Activated CD8-positive, alpha-beta memory T cell treated with anti-CD3 and anti-CD28 coated beads, Interleukin-2, amount 50 U/mL, for 1 hour (primary cell): ENCODE results near the gene NPAS4.
"Not testable (repeated sequence)": the region's sequence is repeated elsewhere in the genome, so short reads cannot be mapped to it uniquely, and the experiment has no call there.

Experiments used
- DNase-seq: peaks from one replicate; pipeline ENCODE4 v3.0.0-alpha.2; 2020; ENCODE audit errors: extremely low read depth

Gene NPAS4

DNA sequence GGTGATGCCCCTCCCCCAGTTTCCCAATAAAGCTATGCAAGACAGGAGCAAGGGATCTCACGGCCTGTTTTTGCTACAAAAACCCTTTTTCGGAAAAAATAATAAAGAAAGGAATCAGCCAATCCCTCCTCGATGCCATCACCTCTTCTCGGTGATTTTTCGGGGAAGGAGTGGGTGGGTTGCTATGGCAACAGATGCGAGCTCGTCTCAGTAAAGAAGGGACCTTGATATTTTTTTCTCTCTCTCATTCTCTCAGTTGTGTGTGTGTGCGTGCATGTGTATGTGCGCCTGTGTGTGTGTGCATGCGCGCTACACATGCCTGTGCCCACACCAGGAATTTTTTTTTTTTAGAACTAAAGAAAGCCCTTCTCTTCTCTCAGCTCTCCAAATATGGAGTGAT, 3.8 kb upstream of the NPAS4 start:
- no peak for DNase-seq

DNA sequence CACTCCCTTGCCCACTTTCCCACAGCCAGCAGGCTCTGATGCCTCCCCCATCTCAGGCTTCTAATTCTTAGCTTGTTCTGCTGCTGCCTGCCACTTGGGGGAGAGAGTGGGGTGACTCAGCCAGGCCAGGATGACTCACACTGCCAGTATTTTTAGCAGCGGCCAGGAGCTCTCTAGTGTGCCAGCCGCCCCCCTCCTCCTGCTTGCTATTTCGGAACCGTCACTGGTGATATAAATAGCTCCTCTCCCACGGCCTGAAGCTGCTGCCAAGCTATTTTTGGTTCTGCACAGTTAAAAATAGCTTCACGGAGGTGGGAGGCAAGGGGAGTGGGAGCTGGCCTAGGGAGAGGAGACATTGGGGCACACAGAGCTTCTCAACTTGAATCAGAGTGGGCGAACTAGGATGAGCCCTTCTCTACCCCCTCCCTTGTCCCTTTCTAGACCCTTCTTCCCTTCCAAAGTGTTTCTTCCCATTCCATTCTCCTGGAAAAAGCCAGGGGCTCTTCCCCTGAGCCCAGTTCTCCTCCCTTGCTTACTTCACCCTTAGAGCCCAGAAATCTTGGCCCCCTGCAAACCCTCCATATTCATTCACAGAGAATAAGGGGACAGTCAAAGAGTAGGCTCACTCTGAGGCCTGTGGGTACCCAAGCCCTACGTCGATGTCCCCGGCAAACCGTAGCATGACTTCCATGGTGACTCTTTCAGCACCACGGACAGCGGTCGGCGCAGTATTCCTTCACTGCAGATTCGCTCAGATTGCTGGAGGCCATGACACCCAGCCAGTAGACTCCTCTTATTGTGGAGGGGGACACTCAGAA, 2.5 kb upstream of the NPAS4 start:
- no peak for DNase-seq

DNA sequence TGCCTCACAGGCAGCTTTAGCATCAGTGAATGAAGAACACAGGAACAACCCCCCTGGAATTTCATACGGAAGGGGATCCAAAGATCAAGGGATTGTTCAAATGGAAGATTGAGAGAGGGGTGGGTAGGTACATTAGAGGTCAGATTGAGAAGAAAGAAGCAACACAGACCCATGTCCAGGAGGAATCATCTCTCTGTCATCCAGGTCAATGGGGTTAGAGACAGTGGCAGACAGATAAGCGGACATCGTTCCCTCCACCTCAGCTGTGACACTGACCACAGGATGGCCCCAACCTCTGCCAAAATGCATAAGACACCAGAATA, 1.9 kb upstream of the NPAS4 start:
- DNase-seq = no peak

DNA sequence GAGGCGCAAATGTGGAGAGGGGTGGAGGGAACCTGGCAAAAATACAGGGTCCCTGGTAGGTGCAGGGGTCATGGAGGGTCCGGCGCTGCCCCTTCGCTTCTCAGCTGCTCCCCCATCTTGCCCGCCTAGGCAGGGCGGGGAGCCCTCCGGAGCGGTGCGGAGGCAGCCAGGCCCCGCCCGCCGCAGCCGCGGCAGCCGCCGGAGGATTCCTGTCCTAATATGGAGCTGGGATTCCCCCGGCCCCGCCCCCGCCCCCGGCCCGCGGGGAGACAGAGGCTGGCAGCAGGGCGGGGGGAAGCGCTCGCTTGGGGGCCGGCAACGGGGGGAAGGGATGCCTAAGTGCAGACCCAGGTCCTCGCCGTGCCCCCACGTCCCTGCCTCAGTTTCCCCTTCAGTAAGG, 1.0 kb upstream of the NPAS4 start:
- no peak for DNase-seq

DNA sequence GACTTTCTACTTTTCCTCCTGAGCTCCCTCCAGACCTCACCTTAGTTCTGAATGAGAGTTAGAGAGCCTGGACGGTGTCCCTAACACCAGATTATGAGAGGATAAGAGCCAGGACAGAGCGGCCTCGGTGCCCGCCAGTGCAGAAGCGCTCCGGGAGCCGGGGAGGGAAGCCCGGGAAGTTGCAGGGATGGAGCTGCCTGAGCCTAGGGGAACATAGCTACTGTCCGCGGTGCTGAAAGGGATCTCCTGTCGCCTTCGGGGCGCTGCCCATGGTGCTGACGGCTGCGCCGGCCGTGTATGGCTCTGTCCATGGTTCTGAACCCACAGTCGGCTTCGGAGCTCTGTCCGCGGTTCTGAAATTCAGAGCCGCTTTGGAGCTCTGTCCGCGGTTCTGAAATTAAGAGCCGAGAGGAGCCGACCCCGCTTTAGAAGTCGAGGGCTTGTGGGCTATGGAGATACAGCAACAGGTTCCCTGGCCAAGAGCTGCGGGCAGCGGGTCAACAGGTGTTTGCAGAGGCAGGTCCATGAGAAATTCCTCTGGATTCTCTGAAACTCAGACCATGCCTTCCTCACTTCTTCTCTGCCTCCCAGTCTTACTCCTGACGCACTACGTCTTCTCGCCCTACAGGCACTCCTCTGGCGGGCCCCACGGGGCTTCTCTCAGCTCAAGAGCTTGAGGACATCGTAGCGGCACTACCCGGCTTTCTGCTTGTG, 814 bp downstream of the NPAS4 start:
- DNase-seq = peak; percentile 68

DNA sequence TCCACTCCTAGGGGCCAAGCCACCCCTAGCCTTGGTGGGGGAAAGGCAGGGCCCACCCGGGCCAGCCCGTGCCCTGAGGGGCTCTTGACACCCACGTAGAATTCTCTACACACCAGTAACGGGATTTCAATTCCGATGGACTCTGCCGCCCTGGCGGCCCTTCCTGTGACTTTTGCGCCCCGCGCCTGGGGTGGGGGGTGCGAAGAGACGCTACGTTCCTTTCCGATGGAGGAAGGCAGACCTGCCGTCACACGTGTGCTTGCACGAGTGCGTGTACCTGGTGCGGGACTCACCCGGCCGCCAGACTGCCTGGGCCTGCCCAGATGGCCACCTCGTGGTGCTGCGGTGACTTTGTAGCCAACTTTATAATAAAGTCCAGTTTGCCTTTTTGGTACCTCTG, 5.5 kb downstream of the NPAS4 start:
- no peak for DNase-seq

DNA sequence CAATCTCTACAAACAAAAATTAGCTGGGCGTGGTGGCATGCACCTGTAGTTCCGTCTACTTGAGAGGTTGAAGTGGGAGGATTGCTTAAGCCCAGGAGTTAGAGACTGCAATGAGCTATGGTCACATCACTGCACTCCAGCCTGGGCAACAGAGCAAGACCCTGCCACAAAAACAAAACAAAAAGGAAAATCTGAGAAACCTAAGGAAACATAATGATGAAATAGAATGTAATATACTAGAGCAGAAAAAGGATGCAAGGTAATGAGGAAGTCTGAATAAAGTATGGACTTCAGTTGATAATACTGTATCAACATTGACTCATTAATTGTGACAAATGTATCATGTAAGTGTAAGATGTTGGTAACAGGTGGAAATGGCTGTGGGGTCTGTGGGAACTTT, 8.1 kb downstream of the NPAS4 start:
- no peak for DNase-seq

DNA sequence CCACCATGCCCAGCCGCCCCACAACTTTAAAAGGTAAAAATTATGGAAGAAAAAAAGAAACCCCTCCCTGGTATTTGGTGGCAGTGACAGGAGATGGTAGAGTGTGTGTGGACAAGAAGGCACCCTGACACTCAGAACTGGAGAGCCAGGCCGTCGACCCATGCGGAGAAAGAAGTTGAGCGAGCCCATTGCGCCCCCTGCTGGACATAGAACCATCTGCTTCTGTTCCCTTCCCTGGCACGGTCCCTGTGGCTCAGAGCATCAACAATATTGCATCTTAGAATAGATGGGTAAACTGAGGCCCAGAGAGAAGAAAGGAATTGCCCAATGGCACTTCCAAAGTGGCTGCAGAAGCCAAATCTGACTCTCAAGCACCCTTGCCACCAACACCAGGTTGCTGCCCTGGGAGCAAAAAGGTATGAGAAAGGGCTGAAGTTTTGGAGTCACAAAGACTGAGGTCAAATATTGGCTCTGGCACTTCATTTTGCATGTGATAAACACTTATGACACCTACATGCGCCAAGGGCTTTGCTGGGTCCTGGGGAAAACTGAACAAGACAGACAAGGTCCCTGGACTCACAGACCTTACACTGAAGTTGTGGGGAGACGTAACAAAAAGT, 9.3 kb downstream of the NPAS4 start:
- DNase-seq = peak; percentile 37

DNA sequence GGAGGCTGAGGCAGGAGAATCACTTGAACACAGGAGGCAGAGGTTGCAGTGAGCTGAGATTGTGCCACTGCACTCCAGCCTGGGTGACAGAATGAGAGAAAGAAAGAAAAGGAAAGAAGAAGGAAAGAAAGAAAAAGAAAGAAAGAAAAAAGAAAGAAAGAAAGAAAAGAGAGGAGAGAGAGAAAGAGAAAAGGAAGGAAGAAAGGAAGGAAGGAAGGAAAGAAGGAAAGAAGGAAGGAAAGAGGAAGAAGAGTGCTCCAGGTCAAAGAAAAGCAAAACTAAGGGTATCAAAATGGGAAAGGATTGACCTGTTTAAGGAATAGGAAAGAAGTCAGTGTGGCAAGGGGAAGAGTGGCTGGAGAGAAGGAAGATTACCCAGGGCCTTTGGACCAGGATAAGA, 10.5 kb downstream of the NPAS4 start:
- not testable (repeated sequence) for DNase-seq

DNA sequence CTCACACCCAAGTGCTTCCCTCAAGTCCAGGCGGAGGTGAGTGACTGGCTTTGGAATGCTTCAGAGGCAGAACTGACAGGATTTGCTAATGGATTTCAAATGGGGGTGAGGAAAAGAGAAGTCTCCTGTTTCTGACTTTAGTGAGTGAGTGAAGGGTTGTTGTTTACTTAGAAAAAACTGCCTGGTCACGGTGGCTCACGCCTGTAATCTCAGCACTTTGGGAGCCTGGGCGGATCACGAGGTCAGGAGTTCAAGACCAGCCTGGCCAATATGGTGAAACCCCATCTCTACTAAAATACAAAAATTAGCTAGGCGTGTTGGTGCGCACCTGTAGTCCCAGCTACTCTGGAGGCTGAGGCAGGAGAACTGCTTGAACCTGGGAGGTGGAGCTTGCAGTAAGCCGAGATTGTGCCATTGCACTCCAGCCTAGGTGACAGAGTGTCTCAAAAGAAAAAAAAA, 11.1 kb downstream of the NPAS4 start:
- DNase-seq = not testable (repeated sequence)

DNA sequence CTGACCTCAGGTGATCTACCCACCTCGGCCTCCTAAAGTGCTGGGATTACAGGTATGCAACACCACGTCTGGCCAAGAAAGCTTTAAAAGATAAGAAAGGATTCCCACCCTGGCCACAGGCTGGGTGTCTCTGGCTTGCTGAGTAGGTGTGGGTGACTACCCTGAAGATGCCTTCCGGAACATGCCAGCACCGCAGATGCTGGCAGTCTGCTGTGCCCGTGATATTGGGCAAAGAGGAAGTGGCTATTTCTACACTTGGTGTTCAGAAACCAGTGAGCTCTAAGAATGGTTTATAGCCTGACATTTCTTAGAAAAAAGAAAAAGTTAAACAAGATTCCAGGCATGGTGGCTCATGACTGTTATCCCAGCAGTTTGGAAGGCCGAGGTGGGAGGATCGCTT, 11.8 kb downstream of the NPAS4 start:
- no peak for DNase-seq

DNA sequence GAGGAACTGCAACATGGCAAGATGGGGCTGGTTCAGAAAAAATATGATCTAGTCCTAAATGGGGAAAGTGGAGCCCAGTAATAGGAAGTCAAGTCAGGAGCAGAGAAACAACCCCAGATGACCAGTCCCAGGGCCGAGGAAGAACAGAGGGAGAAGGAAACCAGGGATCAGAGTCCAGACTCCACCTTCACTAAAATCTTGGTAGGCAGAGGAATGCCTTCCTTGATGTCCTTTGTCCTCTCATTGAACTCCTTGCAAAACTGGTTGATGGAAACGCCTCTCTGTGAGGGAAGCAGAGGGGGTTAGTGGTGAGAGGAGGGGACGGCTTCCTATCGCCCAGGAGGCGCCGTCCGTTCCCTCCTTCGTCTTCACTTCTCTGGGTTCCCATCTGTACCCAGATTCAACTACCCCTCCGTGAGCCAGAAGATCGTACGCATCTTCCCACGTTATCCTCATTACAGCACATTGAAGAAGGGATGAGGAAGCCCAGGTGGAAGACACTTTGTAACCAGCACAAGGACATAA, 17.2 kb downstream of the NPAS4 start:
- DNase-seq = no peak

DNA sequence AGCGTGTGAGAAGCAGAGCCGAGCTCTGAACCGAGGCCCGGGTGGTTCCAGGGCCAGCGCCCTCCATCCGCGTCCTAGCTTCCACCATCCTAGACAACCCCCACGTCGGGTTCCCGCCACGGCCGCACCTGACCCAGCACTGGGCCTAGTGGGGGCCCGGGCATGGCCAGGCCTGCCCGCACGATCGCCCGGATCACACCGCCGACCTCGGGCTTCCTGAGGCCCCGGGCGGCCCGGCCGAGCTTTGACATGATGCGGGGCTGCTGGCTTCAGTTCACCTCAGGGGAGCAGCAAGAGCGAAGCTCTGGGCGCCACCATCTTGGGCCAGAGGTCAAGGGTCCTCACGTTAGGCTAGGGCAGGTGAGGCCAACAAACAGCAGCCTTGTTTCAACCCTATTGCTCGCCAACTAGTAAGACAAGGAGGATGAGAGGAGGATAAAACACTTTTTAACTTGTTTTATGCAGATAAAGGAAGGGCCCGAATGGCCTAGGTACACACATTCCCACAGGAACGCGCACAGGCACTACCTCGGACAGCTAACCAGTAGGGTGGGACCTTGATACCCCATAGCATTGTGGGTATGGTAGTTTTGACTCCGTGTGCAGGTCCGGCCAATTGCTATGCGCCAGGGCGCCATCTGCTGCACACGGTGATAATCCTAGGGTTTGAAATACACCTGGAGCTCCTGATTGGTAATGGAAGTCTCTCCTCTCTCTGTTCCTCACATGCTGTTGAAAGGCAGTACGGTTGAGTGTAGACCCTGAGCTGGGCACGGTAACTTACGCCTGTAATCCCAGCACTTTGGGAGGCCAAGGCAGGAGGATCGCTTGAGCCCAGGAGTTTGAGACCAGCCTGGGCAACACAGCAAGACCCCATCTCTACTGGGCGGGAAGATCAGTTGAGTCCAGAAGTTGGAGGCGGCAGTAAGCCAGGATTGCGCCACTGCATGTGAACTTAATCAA, 17.9 kb downstream of the NPAS4 start, which contains the start of gene MRPL11:
TSS of gene MRPL11 (minus strand) at position 345 of the 963 bp plus-strand sequence. CDS start at position 251, 94 bp downstream.
- DNase-seq = peak; percentile 71

DNA sequence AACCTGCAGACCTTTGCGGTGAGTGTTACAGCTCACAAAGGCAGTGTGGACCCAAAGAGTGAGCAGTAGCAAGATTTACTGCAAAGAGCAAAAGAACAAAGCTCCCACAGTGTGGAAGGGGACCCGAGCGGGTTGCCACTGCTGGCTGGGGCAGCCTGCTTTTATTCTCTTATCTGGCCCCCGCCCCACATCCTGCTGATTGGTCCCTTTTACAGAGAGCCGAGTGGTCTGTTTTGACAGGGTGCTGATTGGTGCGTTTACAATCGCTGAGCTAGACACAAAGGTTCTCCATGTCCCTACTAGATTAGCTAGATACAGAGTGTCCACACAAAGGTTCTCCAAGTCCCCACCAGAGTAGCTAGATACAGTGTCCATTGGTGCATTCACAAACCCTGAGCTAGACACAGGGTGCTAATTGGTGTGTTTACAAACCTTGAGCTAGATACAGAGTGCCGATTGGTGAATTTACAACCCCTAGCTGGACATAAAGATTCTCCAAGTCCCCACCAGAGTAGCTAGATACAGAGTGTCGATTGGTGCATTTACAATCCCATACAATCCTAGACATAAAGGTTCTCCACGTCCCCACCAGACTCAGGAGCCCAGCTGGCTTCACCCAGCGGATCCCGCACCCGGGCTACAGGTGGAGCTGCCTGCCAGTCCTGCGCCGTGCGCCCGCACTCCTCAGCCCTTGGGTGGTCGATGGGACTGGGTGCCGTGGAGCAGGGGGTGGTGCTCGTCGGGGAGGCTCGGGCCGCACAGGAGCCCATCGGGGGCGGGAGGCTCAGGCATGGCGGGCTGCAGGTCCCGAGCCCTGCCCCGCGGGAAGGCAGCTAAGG, 19.5 kb downstream of the NPAS4 start:
- DNase-seq = not testable (repeated sequence)

DNA sequence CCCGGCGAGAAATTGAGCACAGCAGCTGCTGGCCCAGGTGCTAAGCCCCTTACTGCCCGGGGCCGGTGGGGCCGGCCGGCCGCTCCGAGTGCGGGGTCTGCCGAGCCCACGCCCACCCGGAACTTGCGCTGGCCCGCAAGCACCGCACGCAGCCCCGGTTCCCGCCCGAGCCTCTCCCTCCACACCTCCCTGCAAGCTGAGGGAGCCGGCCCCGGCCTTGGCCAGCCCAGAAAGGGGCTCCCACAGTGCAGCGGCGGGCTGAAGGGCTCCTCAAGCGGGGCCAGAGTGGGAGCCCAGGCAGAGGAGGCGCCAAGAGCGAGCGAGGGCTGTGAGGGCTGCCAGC, 20.1 kb downstream of the NPAS4 start:
- not testable (repeated sequence) for DNase-seq

DNA sequence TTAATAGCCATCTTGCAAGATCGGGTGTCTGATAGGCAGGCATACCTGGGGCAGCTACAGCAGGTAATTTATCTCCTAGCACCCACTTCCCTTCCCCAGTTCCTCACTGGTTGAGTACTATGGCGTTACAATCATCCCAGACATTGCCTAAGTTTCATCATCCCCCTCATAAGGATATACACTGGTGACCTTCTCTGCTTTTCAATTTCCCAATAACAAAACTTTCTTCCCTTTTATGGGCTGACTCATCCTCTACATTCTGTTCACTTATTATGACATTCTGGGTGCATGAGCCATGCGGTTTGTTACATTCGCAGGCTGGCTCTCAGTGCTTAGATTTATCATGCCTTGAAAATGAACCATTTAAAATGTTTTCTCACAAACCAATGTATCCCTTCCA, 22.8 kb downstream of the NPAS4 start:
- no peak for DNase-seq

DNA sequence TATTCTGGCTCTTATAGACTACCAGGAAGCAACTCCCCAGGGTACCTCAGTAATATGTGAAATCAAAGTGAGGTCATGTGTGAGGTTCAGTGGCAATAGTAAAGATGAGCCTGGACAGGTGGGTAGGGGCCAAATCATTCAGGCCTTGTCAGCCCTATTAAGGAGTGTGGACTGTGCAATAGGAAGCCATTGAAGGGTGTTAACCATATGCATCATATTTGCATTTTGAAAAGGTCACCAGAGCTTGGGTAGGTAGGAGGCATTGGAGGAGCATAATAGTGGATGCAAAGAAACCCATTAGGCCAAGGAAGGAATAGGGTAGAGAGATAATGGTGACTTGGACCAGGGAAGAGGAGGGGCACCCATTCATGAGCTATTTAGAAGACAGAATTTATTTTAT, 26.2 kb downstream of the NPAS4 start:
- no peak for DNase-seq

DNA sequence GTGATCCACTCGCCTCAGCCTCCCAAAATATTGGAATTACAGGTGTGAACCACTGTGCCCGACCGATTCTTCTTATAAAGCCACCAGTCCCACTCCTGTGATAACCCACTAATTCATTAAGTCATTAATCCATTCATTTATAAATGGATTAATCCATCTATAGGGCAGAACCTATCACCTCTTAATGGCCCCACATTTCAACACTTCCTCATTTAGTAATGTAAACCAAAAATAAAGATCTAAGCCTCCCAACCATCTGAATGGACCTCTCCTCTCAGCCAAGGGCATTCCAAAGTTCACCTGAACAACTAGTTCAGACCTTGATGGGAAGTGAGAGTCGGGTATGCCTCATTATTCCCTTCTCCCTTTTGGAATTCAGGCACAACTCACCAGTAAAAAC, 27.7 kb downstream of the NPAS4 start:
- no peak for DNase-seq

DNA sequence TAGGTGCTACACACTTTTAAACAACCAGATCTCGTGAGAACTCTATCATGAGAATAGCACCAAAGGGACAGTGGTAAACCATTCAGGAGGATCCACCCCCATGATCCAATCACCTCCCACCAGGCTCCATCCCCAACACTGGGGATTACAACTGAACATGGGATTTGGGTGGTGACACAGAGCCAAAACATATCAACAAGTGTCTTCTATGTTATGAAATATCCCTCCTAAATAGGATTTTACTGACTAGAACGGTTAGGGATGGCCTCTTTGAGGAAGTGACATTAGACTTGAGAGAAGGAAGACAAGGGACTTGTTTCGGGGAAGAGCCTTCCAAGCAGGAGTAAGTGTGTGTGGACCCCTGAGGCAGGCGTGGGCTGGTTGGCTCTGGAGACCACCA, 29.7 kb downstream of the NPAS4 start:
- no peak for DNase-seq

DNA sequence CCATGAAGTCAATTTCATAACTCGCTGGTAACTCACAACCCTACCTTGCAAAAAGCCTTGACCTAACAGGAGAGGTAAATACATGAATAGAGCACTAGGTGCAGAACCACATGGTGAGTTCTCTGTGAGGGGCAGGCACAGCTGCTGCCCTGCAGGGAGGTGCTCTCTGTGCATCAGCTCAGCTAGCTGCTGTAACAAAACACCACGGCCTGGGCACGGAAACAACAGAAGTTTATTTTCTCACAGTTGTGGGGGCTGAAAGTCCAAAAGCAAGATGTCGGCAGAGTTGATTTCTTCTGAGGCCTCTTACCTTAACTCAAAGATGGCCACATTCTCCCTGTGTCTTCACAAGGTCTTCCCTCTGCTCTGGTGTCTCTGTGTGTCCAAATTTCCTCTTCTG, 30.8 kb downstream of the NPAS4 start:
- DNase-seq = no peak

DNA sequence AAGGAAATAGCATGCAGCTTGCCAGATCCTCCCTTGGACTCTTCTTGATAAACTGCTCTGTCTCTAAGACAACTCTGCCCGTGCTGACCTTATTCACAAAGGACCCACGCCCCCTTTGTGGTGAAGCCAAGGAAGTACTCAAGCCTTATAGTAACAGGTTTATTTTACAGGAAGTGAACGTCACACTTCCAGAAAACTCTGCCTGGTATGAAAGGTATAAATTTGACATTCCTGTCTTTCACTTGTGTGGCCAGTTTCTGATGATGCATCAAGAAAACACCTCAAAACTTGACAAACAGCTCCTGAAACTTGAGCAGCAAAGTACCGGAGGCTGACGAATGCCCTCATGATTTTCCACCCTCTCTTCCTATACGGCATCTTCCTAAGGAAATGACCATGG, 33.4 kb downstream of the NPAS4 start:
- no peak for DNase-seq
